Karpas-422 (cell line): ENCODE results near the gene TPSG1. TPM values are rescaled to one million over a fixed set of nuclear protein-coding genes. Genes with fewer than 3 reads are reported as not detected.

Source experiments
- DNase-seq: peaks from one replicate; pipeline ENCODE4 v3.0.0-alpha.2; 2015
- H2AFZ ChIP-seq: fragments of 200-600 bp; sonication (generic); 2 replicates; pipeline ENCODE4 v1.6.1; 2014; ENCODE audit warnings: antibody characterized with exemption, low read length, mixed read lengths
- H3K27ac ChIP-seq: fragments of 200-600 bp; sonication (generic); 2 replicates; pipeline ENCODE4 v1.5.1; 2014; ENCODE audit warnings: mild to moderate bottlenecking, low read length, moderate library complexity
- H3K27me3 ChIP-seq: fragments of 200-600 bp; sonication (generic); 2 replicates; pipeline ENCODE4 v1.6.1; 2014; ENCODE audit warnings: low read length, mixed read lengths
- H3K36me3 ChIP-seq: fragments of 200-600 bp; sonication (generic); 2 replicates; pipeline ENCODE4 v1.6.1; 2014; ENCODE audit warnings: low read length, mixed read lengths; ENCODE audit not compliant: insufficient read depth
- H3K4me1 ChIP-seq: fragments of 200-600 bp; sonication (generic); 2 replicates; pipeline ENCODE4 v1.6.1; 2014; ENCODE audit warnings: mild to moderate bottlenecking, low read length, mixed read lengths
- H3K4me2 ChIP-seq: fragments of 200-600 bp; sonication (generic); 2 replicates; pipeline ENCODE4 v1.6.1; 2014; ENCODE audit warnings: low read length, low read depth, mild to moderate bottlenecking; ENCODE audit not compliant: poor library complexity, severe bottlenecking
- H3K4me3 ChIP-seq: fragments of 200-600 bp; sonication (generic); 2 replicates; pipeline ENCODE4 v1.5.1; 2014; ENCODE audit warnings: mild to moderate bottlenecking, antibody characterized with exemption, low read length, mixed read lengths
- H3K79me2 ChIP-seq: fragments of 200-600 bp; sonication (generic); 2 replicates; pipeline ENCODE4 v1.6.1; 2014; ENCODE audit warnings: mild to moderate bottlenecking, low read length, mixed read lengths
- H3K9ac ChIP-seq: fragments of 200-600 bp; sonication (generic); 2 replicates; pipeline ENCODE4 v1.6.0; 2014; ENCODE audit warnings: low read length
- H3K9me2 ChIP-seq: fragments of 200-600 bp; sonication (generic), shearing (Covaris generic); replicated peaks from 2 replicates; pipeline ENCODE4 v1.6.0; 2014; ENCODE audit warnings: mild to moderate bottlenecking, low read length, moderate library complexity; ENCODE audit not compliant: insufficient read depth
- H3K9me3 ChIP-seq: fragments of 300-700, 200-600 bp; sonication (generic); 2 replicates; pipeline ENCODE4 v1.6.1; 2014; ENCODE audit warnings: low read length, mixed read lengths
- H4K20me1 ChIP-seq: fragments of 200-600 bp; sonication (generic); 2 replicates; pipeline ENCODE4 v1.6.1; 2014; ENCODE audit warnings: mild to moderate bottlenecking, antibody characterized with exemption, low read length, low read depth; ENCODE audit not compliant: insufficient read depth
- total RNA-seq: library from RNA; depleted of rRNA; stranded (reverse); fragments of >200 nt; shearing (Covaris generic); gene quantifications from 2 replicates; pipeline ENCODE4 v1.2.3, GENCODE V29; 2014; ENCODE audit warnings: low replicate concordance

TPSG1 gene
- total RNA-seq, 1 experiment from 2014 or later: not detected

GRCh38 chr16:1222553-1223354 is 2.3 kb downstream of the TPSG1 start:
- H3K27ac ChIP-seq: no peak overlapping the region
- H3K79me2 ChIP-seq: no peaks in the 10 kb centered on the region
- H3K36me3 ChIP-seq: no peaks in the 10 kb centered on the region
- no peak overlapping the region for H3K9ac ChIP-seq
- H3K9me2 ChIP-seq: no peaks in the 10 kb centered on the region
- H3K4me2 ChIP-seq: no peak overlapping the region
- H3K9me3 ChIP-seq: no peaks in the 10 kb centered on the region
- no peak for DNase-seq
- no peaks in the 10 kb centered on the region for H3K27me3 ChIP-seq
- H3K4me3 ChIP-seq: no peak overlapping the region
- H3K4me1 ChIP-seq: no peaks in the 10 kb centered on the region
- H4K20me1 ChIP-seq: 0 out of 2 replicates have a peak, but pooled peaks cover 3% of the 10 kb centered on the region
- H2AFZ ChIP-seq: no peak overlapping the region

GRCh38 chr16:1221628-1222552 is 3.2 kb downstream of the TPSG1 start:
- no peak overlapping the region for H3K4me3 ChIP-seq

DNA sequence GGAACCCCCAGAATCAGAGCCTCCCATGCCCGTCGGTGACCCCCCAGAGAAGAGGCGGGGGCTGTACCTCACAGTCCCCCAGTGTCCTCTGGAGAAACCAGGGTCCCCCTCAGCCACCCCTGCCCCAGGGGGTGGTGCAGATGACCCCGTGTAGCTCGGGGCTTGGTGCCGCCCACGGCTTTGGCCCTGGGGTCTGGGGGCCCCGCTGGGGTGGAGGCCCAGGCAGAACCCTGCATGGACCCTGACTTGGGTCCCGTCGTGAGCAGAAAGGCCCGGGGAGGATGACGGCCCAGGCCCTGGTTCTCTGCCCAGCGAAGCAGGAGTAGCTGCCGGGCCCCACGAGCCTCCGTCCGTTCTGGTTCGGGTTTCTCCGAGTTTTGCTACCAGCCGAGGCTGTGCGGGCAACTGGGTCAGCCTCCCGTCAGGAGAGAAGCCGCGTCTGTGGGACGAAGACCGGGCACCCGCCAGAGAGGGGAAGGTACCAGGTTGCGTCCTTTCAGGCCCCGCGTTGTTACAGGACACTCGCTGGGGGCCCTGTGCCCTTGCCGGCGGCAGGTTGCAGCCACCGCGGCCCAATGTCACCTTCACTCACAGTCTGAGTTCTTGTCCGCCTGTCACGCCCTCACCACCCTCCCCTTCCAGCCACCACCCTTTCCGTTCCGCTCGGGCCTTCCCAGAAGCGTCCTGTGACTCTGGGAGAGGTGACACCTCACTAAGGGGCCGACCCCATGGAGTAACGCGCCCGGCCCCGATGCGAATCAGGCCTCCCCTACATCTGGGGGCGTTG is 4.0 kb downstream of the TPSG1 start:
- H4K20me1 ChIP-seq: 0 out of 2 replicates have a peak, but pooled peaks cover 3% of the 10 kb centered on the region
- no peak overlapping the region for H2AFZ ChIP-seq
- no peaks in the 10 kb centered on the region for H3K9me3 ChIP-seq
- no peak overlapping the region for H3K4me3 ChIP-seq
- no peaks in the 10 kb centered on the region for H3K9me2 ChIP-seq
- no peak overlapping the region for H3K4me2 ChIP-seq
- no peaks in the 10 kb centered on the region for H3K4me1 ChIP-seq
- no peaks in the 10 kb centered on the region for H3K36me3 ChIP-seq
- no peaks in the 10 kb centered on the region for H3K79me2 ChIP-seq
- H3K27me3 ChIP-seq: no peaks in the 10 kb centered on the region
- H3K27ac ChIP-seq: no peak overlapping the region
- no peak overlapping the region for H3K9ac ChIP-seq
- DNase-seq: no peak

More at GRCh38 chr16:1221628-1222552, 3.2 kb downstream of the TPSG1 start:
- no peaks in the 10 kb centered on the region for H3K9me2 ChIP-seq
- no peak overlapping the region for H3K27ac ChIP-seq
- no peaks in the 10 kb centered on the region for H3K9me3 ChIP-seq
- no peaks in the 10 kb centered on the region for H3K79me2 ChIP-seq
- H2AFZ ChIP-seq: no peak overlapping the region
- DNase-seq: no peak
- H3K36me3 ChIP-seq: no peaks in the 10 kb centered on the region
- H3K27me3 ChIP-seq: no peaks in the 10 kb centered on the region
- no peak overlapping the region for H3K9ac ChIP-seq
- 0 out of 2 replicates have a peak, but pooled peaks cover 3% of the 10 kb centered on the region for H4K20me1 ChIP-seq
- no peak overlapping the region for H3K4me2 ChIP-seq
- H3K4me1 ChIP-seq: no peaks in the 10 kb centered on the region

- Histone ChIP-seq H3K4me3 (no peak overlapping the region), H3K4me2 (no peak overlapping the region), H3K4me1 (no peaks in the 10 kb centered on the region), H2AFZ (no peak overlapping the region), H3K9me2 (no peaks in the 10 kb centered on the region), H4K20me1 (0 out of 2 replicates have a peak, but pooled peaks cover 3% of the 10 kb centered on the region), H3K79me2 (no peaks in the 10 kb centered on the region), H3K27me3 (no peaks in the 10 kb centered on the region), H3K36me3 (no peaks in the 10 kb centered on the region), H3K27ac (no peak overlapping the region), H3K9ac (no peak overlapping the region), H3K9me3 (no peaks in the 10 kb centered on the region)
- DNase-seq: no peak
Observed at GRCh38 chr16:1220098-1220728, 4.9 kb downstream of the TPSG1 start.

- no peaks in the 10 kb centered on the region for H3K4me1 ChIP-seq
- no peak overlapping the region for H3K4me3 ChIP-seq
- H3K27me3 ChIP-seq: no peaks in the 10 kb centered on the region
- DNase-seq: no peak
- no peak overlapping the region for H3K9ac ChIP-seq
- H3K9me2 ChIP-seq: no peaks in the 10 kb centered on the region
- peaks cover 3% of the 10 kb centered on the region; the same call in 1 of the 2 replicates for H4K20me1 ChIP-seq
- no peak overlapping the region for H2AFZ ChIP-seq
- H3K79me2 ChIP-seq: no peaks in the 10 kb centered on the region
- no peaks in the 10 kb centered on the region for H3K36me3 ChIP-seq
- H3K27ac ChIP-seq: no peak overlapping the region
- no peaks in the 10 kb centered on the region for H3K9me3 ChIP-seq
- H3K4me2 ChIP-seq: no peak overlapping the region
Observed at GRCh38 chr16:1218930-1219611, 6.0 kb downstream of the TPSG1 start.

- DNase-seq: no peak
- Histone ChIP-seq H3K36me3 (no peaks in the 10 kb centered on the region), H3K27me3 (no peaks in the 10 kb centered on the region), H3K9me3 (no peaks in the 10 kb centered on the region), H3K4me3 (no peak overlapping the region), H4K20me1 (peaks cover 3% of the 10 kb centered on the region; the same call in 1 of the 2 replicates), H3K9ac (no peak overlapping the region), H3K4me1 (no peaks in the 10 kb centered on the region), H2AFZ (no peak overlapping the region), H3K4me2 (no peak overlapping the region), H3K9me2 (no peaks in the 10 kb centered on the region), H3K79me2 (no peaks in the 10 kb centered on the region), H3K27ac (no peak overlapping the region)
Observed at GRCh38 chr16:1218061-1218929, 6.8 kb downstream of the TPSG1 start.
